Activated CD8-positive, alpha-beta T cell treated with anti-CD3 and anti-CD28 coated beads for 36 hours (primary cell): ENCODE results near the gene ADH7. TPM values are rescaled to one million over a fixed set of nuclear protein-coding genes. Genes with fewer than 3 reads are reported as not detected.

ENCODE experiments used
- ATAC-seq: fragments of 200-7000 bp; cut with Tn5 transposase; one replicate; pipeline ENCODE4 v1.10.0; 2021; ENCODE audit warnings: mild to moderate bottlenecking, moderate library complexity
- CTCF ChIA-PET: fragments of 350-600 bp; sonication (Branson Sonifier 250); formaldehyde crosslinking; loops from one replicate; lab custom pipeline; 2021; ENCODE audit warnings: antibody characterized with exemption; lab: Charles Lee
- POLR2A ChIA-PET: fragments of 350-600 bp; sonication (Branson Sonifier 250); formaldehyde crosslinking; loops from one replicate; lab custom pipeline; 2021; ENCODE audit warnings: antibody characterized with exemption; lab: Charles Lee
- DNase-seq: peaks from one replicate; pipeline ENCODE4 v3.0.0-alpha.2; 2020
- H3K27ac Mint-ChIP-seq: one replicate; pipeline ENCODE4 v1.8.0; 2021; ENCODE audit warnings: mild to moderate bottlenecking, mixed read lengths
- H3K27me3 Mint-ChIP-seq: one replicate; pipeline ENCODE4 v1.8.0; 2021; ENCODE audit warnings: mixed read lengths
- H3K36me3 Mint-ChIP-seq: one replicate; pipeline ENCODE4 v1.8.0; 2021; ENCODE audit warnings: low read depth, mixed read lengths
- H3K4me1 Mint-ChIP-seq: one replicate; pipeline ENCODE4 v1.8.0; 2021; ENCODE audit warnings: low read depth, mixed read lengths
- H3K4me3 Mint-ChIP-seq: one replicate; pipeline ENCODE4 v1.8.0; 2021; ENCODE audit warnings: mild to moderate bottlenecking, moderate library complexity, mixed read lengths
- H3K9me3 Mint-ChIP-seq: one replicate; pipeline ENCODE4 v1.8.0; 2021; ENCODE audit warnings: mixed read lengths
- CTCF ChIP-seq: fragments of 200-600 bp; IDR thresholded peaks from one replicate; pipeline ENCODE4 v1.8.0; 2022; ENCODE audit warnings: antibody characterized with exemption, mild to moderate bottlenecking
- intact Hi-C: fragments of 100-400 bp; cut with micrococcal nuclease; formaldehyde crosslinking; loops from one replicate; pipeline ENCODE4 v1.10.0; 2022
- total RNA-seq, 2 experiments: library from RNA; stranded (reverse); gene quantifications; one replicate each; pipeline ENCODE4 v1.2.3, GENCODE V29; 2021

Gene ADH7
- total RNA-seq, 2 experiments from 2014 or later, result not detected

- no peaks in the 10 kb centered on the region for H3K9me3 Mint-ChIP-seq
- no peak overlapping the region for H3K4me3 Mint-ChIP-seq
- TF ChIP-seq CTCF, result no peak
- H3K27me3 Mint-ChIP-seq, result peaks cover 3% of the 10 kb centered on the region
- H3K4me1 Mint-ChIP-seq, result peaks cover 16% of the 10 kb centered on the region
- H3K36me3 Mint-ChIP-seq, result no peaks in the 10 kb centered on the region
- no peak for ATAC-seq
- intact Hi-C loops, result no loop called here
- no peak for DNase-seq
- no peak overlapping the region for H3K27ac Mint-ChIP-seq
- POLR2A ChIA-PET, result no interaction called here
- CTCF ChIA-PET, result interaction anchor here (1.2 kb wide), 1 partner anchor 10 kb away, joined by 5 read pairs; no protein-coding TSS in a partner anchor
Measured at GRCh38 chr4:99400831-99401230, 34.3 kb downstream of the ADH7 start.

GRCh38 chr4:99399017-99399416, 36.1 kb downstream of the ADH7 start:
- Mint-ChIP-seq H3K4me3 (no peak overlapping the region), H3K36me3 (no peaks in the 10 kb centered on the region), H3K27me3 (peaks cover 3% of the 10 kb centered on the region), H3K9me3 (no peaks in the 10 kb centered on the region), H3K4me1 (peaks cover 7% of the 10 kb centered on the region), H3K27ac (no peak overlapping the region)
- no peak for TF ChIP-seq CTCF
- ATAC-seq (no peak), DNase-seq (no peak)
- ChIA-PET POLR2A (no interaction called here), CTCF (interaction anchor here (1.2 kb wide), 1 partner anchor 8 kb away, joined by 4 read pairs; no protein-coding TSS in a partner anchor)
- intact Hi-C loops, result no loop called here

GRCh38 chr4:99395595-99396364, 39.4 kb downstream of the ADH7 start:
- H3K9me3 Mint-ChIP-seq, result no peaks in the 10 kb centered on the region
- no peaks in the 10 kb centered on the region for H3K4me1 Mint-ChIP-seq
- ChIA-PET POLR2A (no interaction called here), CTCF (interaction anchor here (0.6 to 1.4 kb wide), 2 partner anchors 9 to 259 kb away, joined by 3 to 5 read pairs; no protein-coding TSS in a partner anchor)
- peaks cover 3% of the 10 kb centered on the region for H3K27me3 Mint-ChIP-seq
- H3K4me3 Mint-ChIP-seq, result no peak overlapping the region
- H3K36me3 Mint-ChIP-seq, result no peaks in the 10 kb centered on the region
- intact Hi-C loops, result no loop called here
- no peak for TF ChIP-seq CTCF
- H3K27ac Mint-ChIP-seq, result no peak overlapping the region
- ATAC-seq (no peak), DNase-seq (no peak)

- ATAC-seq, result no peak
- ChIA-PET CTCF (interaction anchor here (0.6 to 1.4 kb wide), 3 partner anchors 10 to 258 kb away, joined by 3 to 5 read pairs (median 3); no protein-coding TSS in a partner anchor), POLR2A (no interaction called here)
- Mint-ChIP-seq H3K9me3 (no peaks in the 10 kb centered on the region), H3K4me3 (no peak overlapping the region), H3K27ac (no peak overlapping the region), H3K36me3 (no peaks in the 10 kb centered on the region), H3K4me1 (no peaks in the 10 kb centered on the region), H3K27me3 (peaks cover 3% of the 10 kb centered on the region)
- intact Hi-C loops, result no loop called here
- no peak for TF ChIP-seq CTCF
- no peak for DNase-seq
Measured at GRCh38 chr4:99394896-99395295, 40.2 kb downstream of the ADH7 start.

GRCh38 chr4:99390055-99390454, 45.1 kb downstream of the ADH7 start:
- no peak overlapping the region for H3K4me3 Mint-ChIP-seq
- no peaks in the 10 kb centered on the region for H3K9me3 Mint-ChIP-seq
- TF ChIP-seq CTCF, result no peak
- no peaks in the 10 kb centered on the region for H3K4me1 Mint-ChIP-seq
- DNase-seq, result no peak
- no peak overlapping the region for H3K27ac Mint-ChIP-seq
- H3K27me3 Mint-ChIP-seq, result peaks cover 2% of the 10 kb centered on the region
- ATAC-seq, result no peak
- ChIA-PET POLR2A (no interaction called here), CTCF (no interaction called here)
- intact Hi-C loops, result no loop called here
- no peaks in the 10 kb centered on the region for H3K36me3 Mint-ChIP-seq
